Activated CD4-positive, alpha-beta T cell treated with anti-CD3 and anti-CD28 coated beads, Interleukin-2, Interleukin-6, amounts not matched to agents 100 ng/mL and 50 ng/mL, durations not matched to agents 16 hours and 8 hours (primary cell): ENCODE measurements around the gene TMUB1.
A peak's percentile ranks its signal among the peaks of the same experiment; 100 is the strongest.

ENCODE experiments used
- DNase-seq: peaks from one replicate; pipeline ENCODE4 v3.0.0-alpha.2; 2020

The TMUB1 gene

DNA sequence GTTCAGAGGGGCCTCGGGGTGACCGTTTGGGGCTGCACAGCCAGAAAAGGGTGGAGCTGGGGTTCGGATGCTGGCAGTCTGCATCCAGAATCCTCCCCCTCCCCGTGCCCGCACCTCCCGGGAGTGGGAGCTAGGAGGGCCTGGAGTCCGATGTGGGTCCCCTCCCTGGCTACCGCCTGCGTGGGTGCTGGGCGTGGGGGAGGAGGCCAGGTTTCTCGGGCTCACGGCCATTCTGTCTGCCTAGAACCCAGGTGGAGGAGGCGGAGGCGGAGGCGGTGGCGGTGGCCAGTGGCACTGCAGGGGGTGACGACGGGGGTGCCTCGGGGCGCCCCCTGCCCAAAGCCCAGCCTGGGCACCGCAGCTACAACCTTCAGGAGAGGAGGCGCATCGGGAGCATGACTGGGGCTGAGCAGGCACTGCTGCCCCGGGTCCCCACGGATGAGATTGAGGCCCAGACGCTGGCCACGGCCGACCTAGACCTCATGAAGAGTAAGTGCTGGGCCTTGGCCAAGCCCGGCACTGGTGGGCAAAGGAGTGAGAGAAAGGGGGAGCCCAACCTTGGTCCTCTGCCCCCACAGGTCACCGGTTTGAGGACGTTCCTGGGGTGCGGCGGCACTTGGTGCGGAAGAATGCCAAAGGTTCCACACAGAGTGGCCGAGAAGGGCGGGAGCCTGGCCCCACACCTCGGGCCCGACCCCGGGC, 16.9 kb downstream of the TMUB1 start:
- DNase-seq, result no peak

DNA sequence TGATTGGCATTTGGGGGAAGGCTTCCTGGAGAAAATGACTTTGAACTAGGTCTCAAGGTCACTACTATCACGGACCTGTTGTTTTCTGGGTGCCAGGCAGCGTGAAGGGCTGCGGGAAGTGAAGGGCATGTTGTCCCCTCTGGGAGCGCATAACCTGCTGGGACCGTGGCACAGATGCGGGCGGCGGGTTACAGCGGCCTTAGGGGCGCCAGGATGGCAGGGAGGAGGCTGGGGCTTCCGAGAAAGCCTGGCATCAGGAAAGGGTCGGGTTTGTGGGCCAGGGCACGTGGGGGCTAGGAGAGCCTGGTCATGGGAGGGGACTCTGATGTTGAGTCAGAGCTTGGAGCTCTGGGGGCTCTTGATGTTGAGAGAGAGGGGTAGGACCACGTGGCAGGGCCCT, 17.8 kb downstream of the TMUB1 start:
- DNase-seq, result no peak

DNA sequence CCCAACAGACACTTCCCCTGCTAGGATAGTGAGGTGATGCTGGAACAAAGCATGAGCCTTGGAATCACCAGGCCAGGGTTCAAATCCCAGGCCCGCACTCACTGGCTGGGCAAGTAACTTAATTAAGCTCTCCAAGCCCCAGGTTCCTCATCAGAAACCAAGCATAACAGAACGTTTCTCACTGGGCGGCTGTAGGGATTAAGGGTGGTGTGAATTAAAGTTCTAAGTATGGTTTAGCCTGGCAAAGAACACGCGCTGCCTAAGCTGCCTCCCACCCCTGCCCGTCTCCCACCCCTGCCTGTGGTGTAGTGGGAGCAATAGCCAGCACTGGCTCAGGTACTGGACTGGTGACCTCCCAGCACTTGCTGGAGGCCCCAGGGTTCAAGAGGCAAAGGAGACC, 18.3 kb downstream of the TMUB1 start:
- no peak for DNase-seq

DNA sequence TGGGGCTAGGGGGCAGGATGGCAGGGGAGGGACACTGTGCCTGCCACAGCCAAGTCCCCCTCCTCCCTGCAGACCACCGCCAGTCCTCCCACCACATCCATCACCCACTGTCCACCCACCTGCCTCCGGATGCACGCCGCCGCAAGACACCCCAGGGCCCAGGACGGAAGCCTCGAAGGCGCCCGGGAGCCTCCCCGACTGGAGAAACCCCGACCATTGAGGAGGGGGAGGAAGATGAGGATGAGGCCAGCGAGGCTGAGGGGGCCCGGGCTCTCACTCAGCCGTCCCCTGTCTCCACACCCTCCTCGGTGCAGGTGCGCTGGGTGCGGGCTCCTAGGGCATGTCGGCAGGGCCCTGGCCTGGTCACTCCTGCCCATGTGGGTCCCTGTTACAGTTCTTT, 18.8 kb downstream of the TMUB1 start:
- no peak for DNase-seq

DNA sequence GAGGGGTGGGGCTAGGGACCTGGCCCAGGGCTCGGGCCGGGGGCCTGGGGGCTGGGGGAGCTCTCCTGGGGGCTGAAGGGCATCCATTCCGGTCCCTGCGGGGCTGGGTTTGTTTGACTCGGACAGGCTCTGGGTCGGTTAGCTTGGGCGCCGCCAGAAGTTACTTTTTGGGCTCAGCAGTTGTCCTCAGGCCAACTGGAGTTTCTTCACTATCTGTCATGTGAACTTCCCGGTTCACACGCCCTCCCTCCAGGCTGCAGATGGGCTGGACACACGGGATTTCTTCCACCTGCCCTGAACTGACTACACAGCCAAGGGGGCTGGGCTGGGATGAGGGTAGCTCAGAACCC, 20.1 kb downstream of the TMUB1 start:
- DNase-seq, result no peak

DNA sequence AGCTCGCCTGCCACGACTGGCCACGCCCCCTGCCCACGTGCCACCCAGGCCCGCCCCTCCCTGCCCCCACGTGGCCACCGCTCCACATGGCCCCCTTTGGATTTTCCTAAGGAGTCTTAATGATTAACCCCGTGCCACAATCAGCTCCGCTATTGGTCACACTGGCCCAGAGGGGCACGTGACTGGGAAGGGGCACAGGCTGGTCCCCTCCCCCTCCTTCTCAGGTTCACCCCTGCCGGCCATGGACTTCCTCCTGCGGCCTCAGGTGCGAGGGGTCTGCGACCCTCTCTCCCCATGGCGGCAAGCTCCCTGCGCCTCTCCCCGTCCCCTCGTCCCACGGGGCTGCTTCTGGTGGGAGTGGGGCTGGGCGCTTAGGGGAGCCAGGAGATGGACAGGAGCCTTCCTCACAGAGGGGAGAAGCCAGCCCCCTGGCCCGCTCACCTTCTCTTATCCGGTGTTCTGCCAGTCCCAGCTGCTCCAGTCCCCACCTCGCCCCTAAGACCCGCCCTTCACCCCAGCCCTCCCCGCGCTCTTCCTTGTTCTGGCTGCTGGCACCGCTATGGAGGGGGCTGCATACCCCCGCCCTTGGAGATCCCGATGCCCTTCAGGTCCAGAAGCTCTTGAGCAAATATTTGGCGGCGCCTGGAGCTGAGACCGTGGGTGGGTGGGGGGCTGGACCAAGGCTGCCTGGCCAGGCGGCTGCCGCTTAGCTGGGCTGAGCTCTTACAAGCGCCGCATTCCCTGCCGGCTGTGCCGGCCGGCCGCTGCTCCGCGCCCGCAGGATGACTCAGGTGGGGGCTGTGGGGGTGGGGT, 20.7 kb downstream of the TMUB1 start:
- DNase-seq, result no peak

DNA sequence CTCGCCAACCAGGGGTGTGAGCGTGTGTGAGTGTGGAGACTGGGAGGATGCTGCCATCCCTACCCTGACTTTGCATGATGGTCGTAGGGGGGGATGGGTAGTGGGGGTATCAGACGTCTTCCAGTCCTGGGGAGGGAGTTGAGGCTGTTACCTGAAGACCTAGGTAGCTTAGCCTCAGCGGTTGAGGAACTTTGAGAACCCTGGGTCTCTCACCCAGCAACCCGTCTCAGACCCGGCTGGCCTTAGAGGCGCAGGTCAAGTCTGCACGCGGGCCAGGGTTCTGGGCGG, 21.2 kb downstream of the TMUB1 start:
- no peak for DNase-seq

DNA sequence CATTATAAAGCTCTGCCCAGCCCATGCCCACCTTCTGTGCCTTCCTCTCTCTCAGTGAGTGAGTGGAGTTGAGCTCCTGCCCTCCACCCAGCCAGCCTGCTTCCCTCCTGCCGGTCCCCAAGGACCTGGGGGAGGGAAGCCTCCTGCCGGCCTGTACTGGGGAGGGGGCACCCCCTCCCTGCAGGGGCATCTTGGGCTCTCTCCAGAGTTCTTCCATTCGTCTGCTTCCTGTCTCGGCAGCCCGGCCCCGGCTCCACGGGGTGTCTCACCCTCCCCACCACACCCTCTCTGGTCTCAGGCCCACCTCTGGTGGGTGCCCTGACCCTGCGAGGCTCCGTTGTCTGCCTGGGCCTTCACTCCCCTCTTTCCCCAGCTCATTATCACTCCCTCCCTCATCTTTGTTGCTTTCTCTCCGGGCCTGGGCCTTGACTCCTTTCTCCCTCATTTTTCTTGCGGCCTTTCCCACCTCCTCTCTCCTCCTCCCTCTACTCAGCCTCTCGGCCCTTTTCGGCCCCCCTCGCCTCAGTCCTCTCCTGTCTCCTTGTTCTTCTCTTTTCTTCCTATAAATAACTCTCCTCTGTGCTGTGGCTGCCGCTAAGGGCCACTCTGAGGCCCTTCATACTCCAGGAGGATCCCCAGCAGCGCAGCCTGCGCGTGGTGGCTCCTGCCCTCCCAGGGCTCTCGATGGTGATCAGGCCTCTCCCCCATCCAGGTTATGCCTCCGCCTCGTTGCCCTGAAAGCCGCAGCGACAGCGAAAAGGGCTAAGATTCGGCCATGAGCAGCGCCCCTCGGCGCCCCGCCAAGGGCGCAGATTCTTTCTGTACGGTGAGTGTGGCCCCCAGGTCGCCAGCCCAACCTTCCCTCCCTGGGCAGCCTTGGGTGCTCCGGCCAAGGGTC, 21.8 kb downstream of the TMUB1 start:
- no peak for DNase-seq

DNA sequence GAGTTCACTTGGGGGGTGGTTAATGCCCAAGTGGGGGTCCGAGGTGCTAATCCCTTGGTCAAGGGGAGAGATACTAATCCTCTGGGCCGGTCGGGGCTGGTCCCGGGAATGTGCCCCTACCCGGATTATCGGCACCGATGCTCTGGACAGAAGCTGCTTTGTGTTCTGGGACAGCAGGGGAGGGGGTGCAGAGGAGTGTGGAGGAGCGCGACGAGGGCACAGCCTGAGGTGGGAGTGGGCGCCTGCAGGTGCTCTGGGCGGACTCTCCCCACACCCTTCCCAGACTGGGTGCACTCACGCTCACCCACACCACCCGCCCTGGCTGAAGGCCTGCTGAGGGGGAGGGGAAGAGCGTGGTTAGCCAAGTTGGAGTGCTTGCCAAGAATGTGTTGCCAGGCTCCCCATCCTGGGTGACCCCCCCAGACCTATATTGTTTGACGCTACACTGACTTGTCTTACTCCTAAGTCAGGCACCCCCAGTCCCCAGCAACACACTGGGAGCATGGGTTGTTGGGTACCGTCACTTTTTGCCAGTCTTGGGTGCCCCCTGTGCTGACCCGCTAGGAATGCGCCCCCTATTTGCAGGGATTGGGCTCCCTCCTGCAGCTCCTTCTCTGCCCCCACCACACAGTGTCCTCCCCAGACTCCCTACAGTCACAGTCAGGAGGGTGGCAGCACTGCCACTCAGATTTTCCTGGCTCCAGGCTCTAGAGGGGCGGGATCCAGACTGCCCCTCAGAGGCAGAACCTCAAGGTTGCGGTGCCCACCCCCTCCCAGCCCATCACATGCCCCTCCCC, 22.7 kb downstream of the TMUB1 start:
- peak; percentile 30 for DNase-seq

DNA sequence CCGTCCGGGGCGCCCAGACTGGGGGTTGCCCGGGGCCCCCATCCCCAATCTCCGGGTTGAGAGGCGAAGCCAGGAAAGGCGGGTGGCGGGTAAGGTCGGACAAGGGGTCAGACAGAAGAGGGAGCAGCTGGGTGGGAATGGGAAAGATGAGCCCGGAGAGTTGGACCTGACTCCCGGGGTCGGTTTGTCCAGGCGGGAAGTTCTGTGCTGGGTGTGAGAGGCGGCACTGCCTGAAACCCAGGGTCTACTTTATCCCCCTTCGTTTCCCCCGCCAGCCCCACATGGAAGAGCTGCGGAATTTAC, 23.2 kb downstream of the TMUB1 start:
- no peak for DNase-seq

DNA sequence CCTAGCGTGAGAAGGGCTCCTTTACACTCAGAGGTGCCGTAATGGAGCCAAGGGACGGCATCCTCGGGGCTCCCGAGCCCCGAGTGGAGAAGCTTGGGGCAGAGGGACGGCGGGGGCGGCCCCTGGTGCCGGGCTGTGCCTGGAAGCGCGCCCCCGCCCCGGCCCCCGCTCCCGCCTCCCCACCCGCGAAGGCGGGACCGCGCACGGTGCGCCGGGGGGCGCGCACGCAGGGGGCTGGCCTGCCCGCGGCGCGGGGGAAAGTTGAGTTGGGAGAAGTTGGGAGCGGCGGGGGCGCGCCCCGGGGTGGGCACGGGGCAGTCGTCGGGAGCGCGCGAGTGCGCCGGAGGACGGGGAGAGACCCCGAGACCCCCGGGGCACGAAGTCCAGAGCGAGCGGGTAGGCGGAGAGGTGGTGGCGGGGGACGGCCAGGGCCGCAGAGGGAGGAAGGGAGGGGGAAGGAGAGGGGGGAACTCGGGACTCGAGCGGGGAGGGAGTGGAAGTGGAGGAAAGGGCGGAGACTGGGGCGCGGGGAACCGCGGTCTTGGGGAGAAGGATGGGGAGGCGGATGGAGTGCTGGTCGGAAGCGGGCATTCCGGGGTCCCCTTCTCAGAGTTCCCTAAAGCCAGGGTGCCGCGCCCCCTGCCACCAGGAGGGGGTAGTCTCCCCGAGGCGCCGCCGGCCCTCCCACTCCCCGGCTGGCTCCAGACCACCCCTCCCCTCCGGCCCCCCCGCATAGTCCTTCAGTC, 23.8 kb downstream of the TMUB1 start, which contains the start of gene SLC4A2:
Gene SLC4A2, plus strand, starts transcription at position 223 of the 746 bp plus-strand sequence. CDS start 2,399 bp downstream, outside the sequence.
- peak; percentile 86 for DNase-seq

DNA sequence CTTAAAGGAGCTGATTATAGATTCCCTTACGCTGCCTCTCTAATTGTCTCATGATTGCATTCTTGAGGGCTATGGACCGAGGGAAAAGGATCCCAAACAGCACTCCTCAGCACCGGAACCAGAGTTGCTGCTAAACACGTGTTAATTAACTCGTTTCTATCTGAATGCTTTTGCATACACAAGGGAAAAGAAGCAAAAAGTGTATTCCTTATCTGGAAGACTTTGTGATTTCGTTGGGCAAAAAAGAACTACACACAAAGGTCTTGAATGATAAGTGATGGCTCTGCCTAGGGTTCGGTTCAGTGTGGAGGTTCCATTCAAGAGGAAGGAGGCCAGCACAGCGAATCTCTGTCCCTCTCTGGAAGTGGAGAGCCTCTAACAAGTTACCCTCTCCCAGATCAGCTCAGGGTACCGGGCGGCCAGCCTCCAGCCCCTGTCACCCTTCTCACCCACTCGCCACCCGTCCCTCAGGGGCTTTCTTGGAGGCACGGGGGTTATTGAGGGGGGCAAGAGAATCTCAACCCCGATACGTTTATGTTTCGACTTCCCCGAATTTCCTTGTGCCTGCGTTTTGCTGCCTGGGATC, 24.4 kb downstream of the TMUB1 start:
- peak; percentile 27 for DNase-seq

DNA sequence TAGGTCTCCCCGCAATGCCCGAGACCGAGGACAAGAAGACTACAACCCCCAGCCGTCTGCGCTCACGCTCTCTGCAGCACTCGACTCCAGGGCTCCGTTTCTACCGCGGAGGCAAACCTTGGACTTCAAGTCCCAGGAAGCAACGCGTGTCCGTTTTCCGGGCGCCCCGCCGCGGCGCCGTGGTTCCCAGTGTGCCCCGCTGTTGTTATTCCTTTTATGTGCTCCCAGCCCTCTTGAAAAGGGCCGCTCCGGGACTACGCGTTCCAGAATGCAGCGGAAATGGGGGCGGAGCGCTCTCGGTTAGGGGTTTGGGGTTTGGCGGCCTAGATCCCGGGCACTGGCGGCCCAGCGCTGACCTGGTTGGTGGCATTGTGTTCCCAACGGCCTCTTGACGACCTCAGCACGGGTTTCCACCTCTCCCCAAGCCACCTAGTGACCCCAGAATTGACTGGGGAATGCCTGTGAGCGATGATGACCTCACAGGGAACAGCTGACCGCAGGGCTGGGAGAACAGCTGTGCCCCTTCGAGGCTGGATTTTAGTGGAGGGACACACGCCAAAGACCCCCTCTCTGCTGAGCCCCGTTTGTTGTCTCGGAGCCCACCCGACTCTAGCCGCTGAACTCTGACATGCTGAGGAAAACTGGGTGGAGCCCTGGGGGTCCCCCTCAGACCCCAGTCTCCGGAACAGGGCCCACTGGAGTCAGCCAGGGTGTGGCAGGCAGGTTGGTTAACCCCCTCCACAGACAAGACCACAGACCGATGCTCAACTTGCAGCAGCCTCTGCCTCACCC, 25.1 kb downstream of the TMUB1 start:
- DNase-seq, result peak; percentile 99

DNA sequence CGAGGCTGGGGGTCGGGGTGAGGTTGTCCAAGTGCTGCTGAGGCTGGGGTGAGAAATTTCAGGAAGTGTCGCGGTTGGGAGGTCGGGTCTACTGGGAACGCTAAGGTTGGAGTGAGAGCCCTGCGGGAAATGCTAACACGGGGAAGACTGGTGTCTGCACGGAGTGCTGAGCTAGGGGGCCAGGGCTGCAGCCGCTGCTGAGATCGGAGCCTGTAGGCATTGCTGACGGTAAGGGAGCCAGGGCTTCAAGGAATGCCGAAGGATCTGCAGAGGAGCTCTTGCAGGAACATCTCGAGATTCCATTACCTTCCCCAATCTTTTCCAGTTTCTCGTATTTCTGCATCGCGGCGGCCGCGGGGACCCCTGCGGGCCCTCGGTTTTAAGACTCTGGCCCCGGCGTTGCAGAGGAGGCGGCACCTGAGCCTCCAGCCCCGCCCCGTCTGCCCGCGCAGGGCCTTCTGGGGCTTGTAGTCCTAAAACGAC, 25.7 kb downstream of the TMUB1 start, which contains the start of gene CDK5:
Gene CDK5, minus strand, starts transcription at position 392 of the 483 bp plus-strand sequence. Its CDS starts 49 bp downstream, at position 343.
- no peak for DNase-seq

DNA sequence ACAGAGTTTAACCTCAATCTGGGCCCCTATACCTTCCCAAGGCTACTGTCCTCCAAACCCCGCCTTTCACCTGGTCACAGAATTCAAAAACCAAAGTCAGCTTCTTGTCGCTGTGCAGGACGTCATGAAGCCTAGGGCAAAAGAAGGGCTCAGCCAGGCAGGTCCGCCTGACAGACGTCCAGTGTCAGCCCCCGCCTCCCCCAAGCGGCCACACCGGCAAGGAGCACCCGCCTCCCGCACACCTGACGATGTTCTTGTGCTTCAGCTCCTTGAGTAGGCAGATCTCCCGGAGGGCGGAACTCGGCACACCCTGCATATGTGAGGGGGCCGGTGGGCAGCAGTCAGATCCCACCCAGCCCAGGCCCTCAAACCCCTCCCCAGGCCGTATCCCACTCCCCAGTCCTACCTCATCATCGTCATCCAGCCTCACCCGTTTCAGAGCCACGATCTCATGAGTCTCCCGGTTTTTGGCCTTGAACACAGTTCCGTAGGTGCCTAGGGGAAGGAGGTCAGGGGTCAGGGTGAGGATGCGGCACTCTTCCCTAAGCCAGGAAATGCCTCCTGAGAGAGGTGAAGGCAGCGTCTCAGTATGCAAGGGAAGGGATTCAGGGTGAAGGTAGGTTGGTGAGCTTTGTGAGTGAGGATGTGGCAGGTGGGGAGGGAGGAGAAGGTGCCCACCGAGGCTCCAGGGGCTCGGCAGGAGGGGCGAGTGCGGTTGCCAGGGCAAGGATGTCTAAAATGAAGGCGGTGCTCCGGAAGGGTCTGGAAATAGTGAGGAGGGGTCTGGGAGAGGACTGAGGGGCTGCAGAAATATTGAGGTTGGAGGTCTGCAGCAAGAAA, 26.4 kb downstream of the TMUB1 start:
- DNase-seq, result no peak

DNA sequence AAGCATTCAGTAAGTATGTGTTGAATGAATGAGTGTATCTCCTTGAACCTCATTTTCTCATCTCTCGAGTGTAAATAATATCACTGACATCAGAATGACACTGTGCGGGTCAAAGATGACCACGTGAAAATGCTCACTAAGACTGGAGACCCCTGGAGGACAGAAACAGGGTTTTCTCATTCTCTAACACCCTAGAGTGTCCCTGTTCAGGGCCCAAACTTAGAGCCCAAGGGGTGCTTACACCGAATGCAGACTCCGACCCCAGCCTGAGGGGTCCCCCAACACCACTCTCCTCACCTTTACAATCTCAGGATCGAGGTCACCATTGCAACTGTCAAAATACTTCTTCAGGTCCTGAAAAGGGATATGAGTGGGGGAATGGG, 27.0 kb downstream of the TMUB1 start:
- no peak for DNase-seq

DNA sequence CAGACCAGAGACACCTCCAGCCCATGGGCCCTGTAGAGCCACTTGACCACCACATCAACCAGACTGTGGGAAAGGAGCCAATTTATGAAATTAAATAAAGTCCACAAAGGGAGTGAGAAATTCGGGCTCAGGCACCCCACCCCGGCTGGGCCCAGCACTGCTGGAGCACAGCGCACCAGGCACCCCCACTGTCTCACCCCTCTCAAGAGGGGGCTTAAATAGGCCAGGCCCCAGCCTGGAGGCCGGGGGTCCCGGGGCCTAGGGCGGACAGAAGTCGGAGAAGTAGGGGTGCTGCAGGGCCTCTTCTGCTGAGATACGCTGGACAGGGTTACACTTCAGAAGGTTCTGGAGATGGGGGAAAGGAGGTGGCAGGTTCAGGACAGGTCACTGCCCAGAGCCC, 29.5 kb downstream of the TMUB1 start:
- no peak for DNase-seq

DNA sequence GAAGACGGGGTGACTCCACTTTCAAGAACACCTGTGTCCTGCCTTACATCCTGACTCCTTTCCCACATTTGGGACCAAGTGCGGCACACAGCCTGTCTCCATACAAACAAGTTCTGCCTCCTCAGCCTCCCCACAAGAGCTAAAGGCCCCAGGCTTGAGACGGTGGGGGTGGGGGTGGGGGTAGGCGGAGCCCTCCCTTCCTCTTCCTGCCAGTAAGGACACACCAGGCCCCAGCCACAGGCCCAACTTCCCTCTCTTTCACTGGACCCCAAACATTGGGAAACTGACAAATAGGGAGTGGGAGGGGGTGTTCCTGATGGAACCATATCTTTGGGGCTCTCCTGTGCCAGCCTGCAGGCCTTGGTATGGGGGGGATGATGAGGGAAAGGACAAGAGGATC, 30.2 kb downstream of the TMUB1 start:
- DNase-seq, result no peak

DNA sequence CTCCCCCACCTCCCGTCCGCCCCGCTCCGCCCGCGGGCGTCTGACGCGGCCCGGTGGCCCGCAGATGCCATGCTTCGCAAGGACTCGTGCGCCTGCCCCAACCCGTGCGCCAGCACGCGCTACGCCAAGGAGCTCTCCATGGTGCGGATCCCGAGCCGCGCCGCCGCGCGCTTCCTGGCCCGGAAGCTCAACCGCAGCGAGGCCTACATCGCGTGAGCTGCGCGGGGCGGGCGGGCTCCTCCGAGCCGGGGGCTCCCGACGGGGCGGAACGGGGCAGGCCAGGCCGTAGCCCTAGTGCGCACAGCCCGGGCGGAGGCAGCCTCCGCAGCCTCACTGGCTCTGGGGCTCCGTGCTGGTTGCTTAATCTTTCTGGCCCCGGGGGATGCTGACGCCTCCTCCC, 32.2 kb downstream of the TMUB1 start:
- peak; percentile 57 for DNase-seq
